OCI-LY1 (cell line): ENCODE data around the gene CYBA.

Experiments used
- EZH2 ChIP-seq: fragments of 200-600 bp; sonication (generic), shearing (Covaris generic); IDR thresholded peaks from 2 replicates; pipeline ENCODE4 v1.8.0; 2017; ENCODE audit warnings: borderline replicate concordance, mixed run types, mild to moderate bottlenecking, antibody characterized with exemption, low read length, moderate library complexity, mixed read lengths
- TF ChIP-seq, protein P1 (sequence below): fragments of 200-600 bp; sonication (generic), shearing (Covaris generic); IDR thresholded peaks from 2 replicates; pipeline ENCODE4 v1.5.1; 2017; ENCODE audit warnings: mild to moderate bottlenecking, antibody characterized with exemption, low read length, moderate library complexity, mixed read lengths

DNA sequence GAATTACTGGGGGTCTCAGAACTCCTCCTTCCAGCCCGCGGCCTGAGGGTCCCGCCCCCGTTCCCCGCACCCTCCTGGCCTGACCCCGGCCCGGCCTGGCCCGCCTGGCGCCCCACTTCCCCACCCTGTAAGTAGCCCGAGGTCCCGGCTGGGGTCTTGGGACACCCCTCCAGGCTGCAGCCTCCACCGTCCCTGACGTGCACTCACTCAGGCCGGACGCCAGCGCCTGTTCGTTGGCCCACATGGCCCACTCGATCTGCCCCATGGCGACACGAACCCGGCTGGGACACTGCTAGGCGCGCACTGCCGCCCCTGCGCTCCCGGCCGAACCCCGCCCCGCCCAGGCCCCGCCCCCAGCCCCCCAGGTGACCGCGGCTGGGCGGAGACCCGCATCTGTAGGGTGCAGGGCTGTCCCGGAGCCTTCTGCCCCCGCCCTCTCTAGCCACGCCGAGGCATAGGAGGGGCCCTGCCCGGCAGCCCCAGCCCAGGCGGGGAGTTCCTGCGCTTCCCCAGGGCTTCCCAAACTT is at the start of gene CYBA:
- TF ChIP-seq, protein P1, sequence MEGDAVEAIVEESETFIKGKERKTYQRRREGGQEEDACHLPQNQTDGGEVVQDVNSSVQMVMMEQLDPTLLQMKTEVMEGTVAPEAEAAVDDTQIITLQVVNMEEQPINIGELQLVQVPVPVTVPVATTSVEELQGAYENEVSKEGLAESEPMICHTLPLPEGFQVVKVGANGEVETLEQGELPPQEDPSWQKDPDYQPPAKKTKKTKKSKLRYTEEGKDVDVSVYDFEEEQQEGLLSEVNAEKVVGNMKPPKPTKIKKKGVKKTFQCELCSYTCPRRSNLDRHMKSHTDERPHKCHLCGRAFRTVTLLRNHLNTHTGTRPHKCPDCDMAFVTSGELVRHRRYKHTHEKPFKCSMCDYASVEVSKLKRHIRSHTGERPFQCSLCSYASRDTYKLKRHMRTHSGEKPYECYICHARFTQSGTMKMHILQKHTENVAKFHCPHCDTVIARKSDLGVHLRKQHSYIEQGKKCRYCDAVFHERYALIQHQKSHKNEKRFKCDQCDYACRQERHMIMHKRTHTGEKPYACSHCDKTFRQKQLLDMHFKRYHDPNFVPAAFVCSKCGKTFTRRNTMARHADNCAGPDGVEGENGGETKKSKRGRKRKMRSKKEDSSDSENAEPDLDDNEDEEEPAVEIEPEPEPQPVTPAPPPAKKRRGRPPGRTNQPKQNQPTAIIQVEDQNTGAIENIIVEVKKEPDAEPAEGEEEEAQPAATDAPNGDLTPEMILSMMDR: no peak
- no peak for TF ChIP-seq EZH2
